Gastrocnemius medialis (tissue), 4 donors: Measurements from ENCODE around the gene MEIOB. TPM values are rescaled to one million over a fixed set of nuclear protein-coding genes. Genes with fewer than 3 reads are reported as not detected.
"Not testable (repeated sequence)": the region's sequence is repeated elsewhere in the genome, so short reads cannot be mapped to it uniquely, and the experiment has no call there.

ENCODE experiments used
- ATAC-seq, 2 donors: fragments of 150-250 bp; one replicate each; pipeline ENCODE4 v1.9.1; 2016
- DNase-seq, 2 donors: peaks; one replicate each; pipeline ENCODE4 v3.0.0-alpha.2; 2019
- H3K27ac ChIP-seq, 4 donors: fragments of 200-600 bp; sonication (generic); 1 replicate in 1 of 4; 2 replicates in 3 of 4; pipeline ENCODE4 v1.5.1; 2016 to 2018; ENCODE audit warnings: mild to moderate bottlenecking in 2 of 4, moderate library complexity in 1 of 4
- H3K27me3 ChIP-seq, 3 donors: fragments of 200-600 bp; sonication (generic) in 2 of 3; 1 replicate in 1 of 3; 2 replicates in 2 of 3; pipeline versions ENCODE4 v1.5.1 to v1.6.0; 2016 to 2019; ENCODE audit warnings: mild to moderate bottlenecking in 1 of 3, moderate library complexity in 1 of 3
- H3K36me3 ChIP-seq, 2 donors: fragments of 200-600 bp; sonication (generic) in 1 of 2; one replicate each; pipeline ENCODE4 v1.5.1; 2017 to 2018
- H3K4me1 ChIP-seq, 2 donors: fragments of 200-600 bp; sonication (generic) in 1 of 2; one replicate each; pipeline ENCODE4 v1.5.1; 2016 to 2017; ENCODE audit warnings: mild to moderate bottlenecking in 2 of 2
- H3K4me3 ChIP-seq, 4 donors: fragments of 200-600 bp; sonication (generic) in 3 of 4; 1 replicate in 1 of 4; 2 replicates in 3 of 4; pipeline ENCODE4 v1.5.1; 2016 to 2019; ENCODE audit warnings: mild to moderate bottlenecking in 2 of 4
- H3K9me3 ChIP-seq, 3 donors: fragments of 200-600 bp; sonication (generic) in 2 of 3; 1 replicate in 1 of 3; 2 replicates in 2 of 3; pipeline ENCODE4 v1.5.1; 2016 to 2019
- POLR2A ChIP-seq, 2 donors: fragments of 450-650 bp; IDR thresholded peaks; one replicate each; pipeline ENCODE4 v1.6.1; 2017; ENCODE audit warnings: antibody characterized with exemption in 2 of 2, mild to moderate bottlenecking in 2 of 2, moderate library complexity in 2 of 2
- in situ Hi-C, 4 donors: fragments of 200-750 bp; cut with MboI; loops; one replicate each; pipeline versions ENCODE4 v1.15.0 to v1.8.0; 2017; ENCODE audit warnings: low sequenced_read_pairs in 4 of 4
- intact Hi-C: fragments of 100-400 bp; cut with DNase I; formaldehyde crosslinking; loops from one replicate; pipeline ENCODE4 v1.15.1; 2023; ENCODE audit warnings: low total_unique reads
- total RNA-seq, 4 donors: library from RNA; depleted of rRNA; stranded (reverse); fragments of >200 nt; gene quantifications; one replicate each; pipeline versions ENCODE4 v1.1.0 to v1.2.3, GENCODE V29; 2016
- TF ChIP-seq, protein P1 (sequence below), 5 experiments: fragments of 450-650 bp in 3 of 5; fragments of 200-600 bp in 2 of 5; sonication (generic) in 2 of 5; IDR thresholded peaks in 4 of 5; conservative IDR thresholded peaks in 1 of 5; 1 replicate in 4 of 5; 2 replicates in 1 of 5; pipeline ENCODE4 v1.5.1; 2016 to 2019; ENCODE audit warnings: antibody characterized with exemption in 5 of 5, mild to moderate bottlenecking in 3 of 5, moderate library complexity in 3 of 5

Gene MEIOB
- total RNA-seq, 4 donors from 2014 or later = not detected

GRCh38 chr16:1879477-1879876 is 7.5 kb upstream of the MEIOB start:
- H3K27ac ChIP-seq = no peak overlapping the region
- H3K4me3 ChIP-seq = no peak overlapping the region
- no peaks in the 10 kb centered on the region for H3K36me3 ChIP-seq
- no peak for ATAC-seq
- peaks cover 37 to 44% (median 40%) of the 10 kb centered on the region in 3 donors for H3K27me3 ChIP-seq
- TF ChIP-seq, protein P1, sequence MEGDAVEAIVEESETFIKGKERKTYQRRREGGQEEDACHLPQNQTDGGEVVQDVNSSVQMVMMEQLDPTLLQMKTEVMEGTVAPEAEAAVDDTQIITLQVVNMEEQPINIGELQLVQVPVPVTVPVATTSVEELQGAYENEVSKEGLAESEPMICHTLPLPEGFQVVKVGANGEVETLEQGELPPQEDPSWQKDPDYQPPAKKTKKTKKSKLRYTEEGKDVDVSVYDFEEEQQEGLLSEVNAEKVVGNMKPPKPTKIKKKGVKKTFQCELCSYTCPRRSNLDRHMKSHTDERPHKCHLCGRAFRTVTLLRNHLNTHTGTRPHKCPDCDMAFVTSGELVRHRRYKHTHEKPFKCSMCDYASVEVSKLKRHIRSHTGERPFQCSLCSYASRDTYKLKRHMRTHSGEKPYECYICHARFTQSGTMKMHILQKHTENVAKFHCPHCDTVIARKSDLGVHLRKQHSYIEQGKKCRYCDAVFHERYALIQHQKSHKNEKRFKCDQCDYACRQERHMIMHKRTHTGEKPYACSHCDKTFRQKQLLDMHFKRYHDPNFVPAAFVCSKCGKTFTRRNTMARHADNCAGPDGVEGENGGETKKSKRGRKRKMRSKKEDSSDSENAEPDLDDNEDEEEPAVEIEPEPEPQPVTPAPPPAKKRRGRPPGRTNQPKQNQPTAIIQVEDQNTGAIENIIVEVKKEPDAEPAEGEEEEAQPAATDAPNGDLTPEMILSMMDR (IDR thresholded peaks at IDR 0.05 in 4 of 5, conservative IDR thresholded peaks at IDR 0.05 in 1 of 5) = no peak
- TF ChIP-seq POLR2A (IDR thresholded peaks at IDR 0.05) = no peak
- no peaks in the 10 kb centered on the region for H3K4me1 ChIP-seq
- DNase-seq = no peak
- in situ Hi-C loops (no loop called here), intact Hi-C loops (no loop called here)
- H3K9me3 ChIP-seq = no peaks in the 10 kb centered on the region

- no peak overlapping the region for H3K4me3 ChIP-seq
- no peak for ATAC-seq
- intact Hi-C loops = no loop called here
- H3K9me3 ChIP-seq = no peaks in the 10 kb centered on the region
- peaks cover 37 to 44% (median 42%) of the 10 kb centered on the region in 3 donors for H3K27me3 ChIP-seq
- in situ Hi-C loops = no loop called here
- TF ChIP-seq, protein P1 (IDR thresholded peaks at IDR 0.05 in 4 of 5, conservative IDR thresholded peaks at IDR 0.05 in 1 of 5) = no peak
- no peak for TF ChIP-seq POLR2A (IDR thresholded peaks at IDR 0.05)
- H3K27ac ChIP-seq = no peak overlapping the region
- H3K4me1 ChIP-seq = no peaks in the 10 kb centered on the region
- H3K36me3 ChIP-seq = no peaks in the 10 kb centered on the region
- DNase-seq = no peak
Measured at GRCh38 chr16:1878256-1878655, 6.3 kb upstream of the MEIOB start.

GRCh38 chr16:1877804-1878203 is 5.8 kb upstream of the MEIOB start:
- TF ChIP-seq POLR2A (IDR thresholded peaks at IDR 0.05) = no peak
- TF ChIP-seq, protein P1 (IDR thresholded peaks at IDR 0.05 in 4 of 5, conservative IDR thresholded peaks at IDR 0.05 in 1 of 5) = no peak
- Histone ChIP-seq H3K4me3 (no peak overlapping the region), H3K27me3 (peaks cover 39 to 41% (median 41%) of the 10 kb centered on the region in 3 donors), H3K4me1 (no peaks in the 10 kb centered on the region), H3K27ac (no peak overlapping the region), H3K9me3 (no peaks in the 10 kb centered on the region), H3K36me3 (no peaks in the 10 kb centered on the region)
- ATAC-seq = no peak
- intact Hi-C loops = no loop called here
- DNase-seq = no peak
- in situ Hi-C loops = no loop called here

DNA sequence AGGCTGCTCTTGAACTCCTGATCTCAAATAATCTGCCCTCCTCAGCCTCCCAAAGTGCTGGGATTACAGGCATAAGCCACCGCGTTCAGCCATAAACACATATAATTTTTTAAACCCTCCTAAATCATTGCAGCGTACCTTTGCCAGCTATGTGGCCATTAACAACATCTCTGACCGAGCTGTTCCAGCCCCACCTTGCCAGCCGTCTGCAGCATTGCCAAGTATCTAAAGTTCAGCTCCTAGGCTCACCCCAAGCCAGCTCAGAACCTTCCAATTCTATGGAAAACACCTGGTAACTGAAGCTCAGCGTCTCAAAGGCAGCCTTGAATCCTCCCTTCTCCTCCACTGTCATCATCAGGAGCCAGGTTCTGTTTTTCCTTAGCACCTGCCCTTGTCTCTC is 5.1 kb upstream of the MEIOB start:
- in situ Hi-C loops = no loop called here
- ATAC-seq (no peak), DNase-seq (no peak)
- TF ChIP-seq, protein P1 (IDR thresholded peaks at IDR 0.05 in 4 of 5, conservative IDR thresholded peaks at IDR 0.05 in 1 of 5) = no peak
- no peak for TF ChIP-seq POLR2A (IDR thresholded peaks at IDR 0.05)
- Histone ChIP-seq H3K27ac (no peak overlapping the region), H3K9me3 (no peaks in the 10 kb centered on the region), H3K36me3 (no peaks in the 10 kb centered on the region), H3K4me3 (no peak overlapping the region), H3K27me3 (peaks cover 44 to 49% (median 45%) of the 10 kb centered on the region in 3 donors), H3K4me1 (no peaks in the 10 kb centered on the region)
- intact Hi-C loops = no loop called here

DNA sequence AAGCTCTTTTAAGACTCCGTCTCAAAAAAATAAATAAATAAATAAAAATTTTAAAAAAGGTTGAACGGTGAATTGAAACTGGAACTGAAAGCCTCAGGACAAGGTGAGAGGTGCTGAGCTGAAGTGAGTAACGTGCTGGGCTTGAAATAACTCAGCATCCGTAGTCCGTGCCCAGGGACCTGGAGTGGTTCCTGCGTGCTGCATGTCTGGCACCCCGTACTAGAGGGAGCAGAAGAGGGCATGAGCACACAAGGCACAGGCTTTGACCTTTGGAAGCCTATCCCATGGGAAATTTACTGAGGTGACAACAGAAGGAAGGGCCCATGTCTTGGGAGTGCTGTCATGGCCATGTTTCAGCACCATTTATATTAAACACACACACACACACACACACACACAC is 4.5 kb upstream of the MEIOB start:
- in situ Hi-C loops = no loop called here
- DNase-seq = no peak
- no peak overlapping the region for H3K4me3 ChIP-seq
- no peaks in the 10 kb centered on the region for H3K36me3 ChIP-seq
- no peak for ATAC-seq
- intact Hi-C loops = no loop called here
- no peak overlapping the region for H3K27ac ChIP-seq
- H3K27me3 ChIP-seq = peaks cover 46 to 49% (median 48%) of the 10 kb centered on the region in 3 donors
- H3K9me3 ChIP-seq = no peaks in the 10 kb centered on the region
- no peaks in the 10 kb centered on the region for H3K4me1 ChIP-seq
- TF ChIP-seq POLR2A (IDR thresholded peaks at IDR 0.05) = no peak
- TF ChIP-seq, protein P1 (IDR thresholded peaks at IDR 0.05 in 4 of 5, conservative IDR thresholded peaks at IDR 0.05 in 1 of 5) = no peak

DNA sequence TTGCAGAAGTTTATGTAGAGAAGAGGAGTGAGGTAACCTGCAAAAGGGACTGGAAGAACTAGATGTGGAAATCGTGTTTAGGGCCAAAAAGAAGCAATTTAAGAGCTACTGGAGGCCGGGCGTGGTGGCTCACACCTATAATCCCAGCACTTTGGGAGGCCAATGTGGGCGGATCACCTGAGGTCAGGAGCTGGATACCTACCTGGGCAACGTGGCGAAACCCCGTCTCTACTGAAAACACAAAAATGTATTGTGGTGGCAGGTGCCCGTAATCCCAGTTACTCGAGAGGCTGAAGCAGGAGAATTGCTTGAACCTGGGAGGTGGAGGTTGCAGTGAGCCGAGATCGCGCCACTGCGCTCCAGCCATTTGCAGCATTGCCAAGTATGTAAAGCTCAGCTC is 4.1 kb upstream of the MEIOB start:
- DNase-seq, intact Hi-C loops, H3K36me3 ChIP-seq, ATAC-seq, in situ Hi-C loops, H3K4me3 ChIP-seq, H3K9me3 ChIP-seq, H3K4me1 ChIP-seq, H3K27ac ChIP-seq: not testable (repeated sequence)
- H3K27me3 ChIP-seq = peaks cover 42 to 46% (median 46%) of the 10 kb centered on the region in 3 donors
